IMR-90 (cell line): ENCODE data around the gene TOP2A. TPM values are rescaled to one million over a fixed set of nuclear protein-coding genes. Genes with fewer than 3 reads are reported as not detected.

ENCODE experiments used
- ATAC-seq: fragments of 200-7000 bp; cut with Tn5 transposase; 2 replicates; pipeline ENCODE4 v1.9.1; 2020; ENCODE audit warnings: low read depth, mild to moderate bottlenecking, moderate library complexity
- BruUV-seq: library from RNA; stranded (reverse); fragments of 400-500 nt; replicated peaks from 2 replicates; lab custom pipeline; 2021; lab: Mats Ljungman, UMichigan
- CTCF ChIA-PET: fragments of 300-600 bp; formaldehyde crosslinking; extraction: SDS; loops from one replicate; lab custom pipeline; 2021; ENCODE audit warnings: antibody characterized with exemption; lab: Yijun Ruan, JAX
- POLR2A ChIA-PET: fragments of 300-600 bp; sonication (Branson Sonifier 250); formaldehyde crosslinking; loops from one replicate; lab custom pipeline; 2022; ENCODE audit warnings: antibody characterized with exemption; ENCODE audit not compliant: unreplicated experiment; lab: Charles Lee
- DNase-seq: peaks from one replicate; pipeline ENCODE4 v3.0.0; 2013
- H2AFZ ChIP-seq: replicated peaks from 2 replicates; pipeline ENCODE3; 2013; ENCODE audit warnings: low read length, mild to moderate bottlenecking; ENCODE audit not compliant: poor library complexity
- H2AK5ac ChIP-seq: 2 replicates; pipeline ENCODE4 v1.6.1; 2013; ENCODE audit warnings: low read depth, low read length, inconsistent platforms
- H2AK9ac ChIP-seq: replicated peaks from 2 replicates; pipeline ENCODE3; 2013; ENCODE audit warnings: mild to moderate bottlenecking, low read depth, low read length, moderate library complexity; ENCODE audit not compliant: poor library complexity
- H2BK120ac ChIP-seq: 2 replicates; pipeline ENCODE4 v1.6.1; 2013; ENCODE audit warnings: low read depth, low read length, inconsistent platforms
- H2BK15ac ChIP-seq: 3 replicates; pipeline ENCODE4 v1.6.1; 2013; ENCODE audit warnings: low read depth, low read length, inconsistent platforms
- H2BK20ac ChIP-seq: 2 replicates; pipeline ENCODE4 v1.6.1; 2013; ENCODE audit warnings: low read depth, mild to moderate bottlenecking, inconsistent platforms, low read length, moderate library complexity
- H2BK5ac ChIP-seq: 2 replicates; pipeline ENCODE4 v1.6.1; 2013; ENCODE audit warnings: mild to moderate bottlenecking, low read depth, low read length, inconsistent platforms; ENCODE audit not compliant: poor library complexity, severe bottlenecking
- H3K14ac ChIP-seq: replicated peaks from 2 replicates; pipeline ENCODE4 v1.6.1; 2013; ENCODE audit warnings: low read depth, low read length, inconsistent platforms
- H3K18ac ChIP-seq: 2 replicates; pipeline ENCODE4 v1.6.1; 2013; ENCODE audit warnings: low read depth, low read length, control low read depth
- H3K23ac ChIP-seq: 2 replicates; pipeline ENCODE4 v1.6.1; 2013; ENCODE audit warnings: low read depth, low read length, inconsistent platforms
- H3K27ac ChIP-seq: 2 replicates; pipeline ENCODE4 v1.5.1; 2013; ENCODE audit warnings: mild to moderate bottlenecking, control low read depth, low read length; ENCODE audit not compliant: insufficient read depth
- H3K27me3 ChIP-seq: 2 replicates; pipeline ENCODE4 v1.6.1; 2013; ENCODE audit warnings: low read length; ENCODE audit not compliant: control insufficient read depth, insufficient read depth
- H3K36me3 ChIP-seq: 2 replicates; pipeline ENCODE4 v1.6.1; 2013; ENCODE audit warnings: low read length, mixed read lengths; ENCODE audit not compliant: control insufficient read depth, insufficient read depth
- H3K4ac ChIP-seq: 2 replicates; pipeline ENCODE4 v1.6.1; 2013; ENCODE audit warnings: low read depth, low read length, inconsistent platforms
- H3K4me1 ChIP-seq: 2 replicates; pipeline ENCODE4 v1.6.1; 2013; ENCODE audit warnings: low read length, mixed read lengths; ENCODE audit not compliant: control insufficient read depth, insufficient read depth
- H3K4me2 ChIP-seq: 2 replicates; pipeline ENCODE4 v1.6.1; 2013; ENCODE audit warnings: low read depth, mild to moderate bottlenecking, control low read depth, low read length, moderate library complexity
- H3K4me3 ChIP-seq: 2 replicates; pipeline ENCODE4 v1.5.1; 2013; ENCODE audit warnings: low read depth, mild to moderate bottlenecking, control low read depth, low read length, moderate library complexity; ENCODE audit not compliant: insufficient read depth
- H3K56ac ChIP-seq: 2 replicates; pipeline ENCODE4 v1.6.1; 2013; ENCODE audit warnings: low read length, inconsistent platforms; ENCODE audit not compliant: insufficient read depth; ENCODE audit errors: extremely low read depth
- H3K79me1 ChIP-seq, 2 experiments: 2 replicates each; pipeline ENCODE4 v1.6.1; 2013; ENCODE audit warnings: low read length in 2 of 2, inconsistent platforms in 1 of 2, low read depth in 1 of 2
- H3K9ac ChIP-seq: 2 replicates; pipeline ENCODE4 v1.6.1; 2013; ENCODE audit warnings: low read depth, low read length, control low read depth
- H3K9me1 ChIP-seq: 2 replicates; pipeline ENCODE4 v1.6.1; 2013; ENCODE audit warnings: low read length, inconsistent platforms; ENCODE audit not compliant: insufficient read depth
- H3K9me3 ChIP-seq: 2 replicates; pipeline ENCODE4 v1.6.1; 2013; ENCODE audit warnings: low read length; ENCODE audit not compliant: control insufficient read depth, insufficient read depth
- H4K20me1 ChIP-seq: 2 replicates; pipeline ENCODE4 v1.6.1; 2013; ENCODE audit warnings: low read length, inconsistent platforms; ENCODE audit not compliant: insufficient read depth
- H4K5ac ChIP-seq: 2 replicates; pipeline ENCODE4 v1.6.1; 2013; ENCODE audit warnings: mild to moderate bottlenecking, low read depth, low read length, control low read depth
- H4K8ac ChIP-seq, 2 experiments: 2 replicates each; pipeline ENCODE4 v1.6.1; 2013; ENCODE audit warnings: low read depth in 2 of 2, low read length in 2 of 2, control low read depth in 1 of 2, inconsistent platforms in 1 of 2
- H4K91ac ChIP-seq: 2 replicates; pipeline ENCODE4 v1.6.1; 2013; ENCODE audit warnings: low read depth, low read length, inconsistent platforms; ENCODE audit not compliant: insufficient read depth
- MAZ ChIP-seq: IDR thresholded peaks from 2 replicates; pipeline ENCODE4 v1.6.1; 2012; ENCODE audit warnings: low read depth, mild to moderate bottlenecking, low read length, improper control_type of control experiment, moderate library complexity, borderline replicate concordance
- MXI1 ChIP-seq: IDR thresholded peaks from 2 replicates; pipeline ENCODE4 v1.6.1; 2012; ENCODE audit warnings: low read depth, mild to moderate bottlenecking, low read length, moderate library complexity, borderline replicate concordance
- NFE2L2 ChIP-seq: fragments of 150-350 bp; IDR thresholded peaks from 2 replicates; pipeline ENCODE4 v1.6.1; 2016; ENCODE audit warnings: low read depth, mild to moderate bottlenecking, low read length
- WGBS, 2 experiments: methylation state at CpG; one replicate each; pipeline versions ENCODE4 v1.1.5 to v1.1.7; 2013; ENCODE audit warnings: missing lambda C conversion rate in 2 of 2; ENCODE audit not compliant: insufficient read length in 1 of 2; ENCODE audit errors: extremely low coverage in 2 of 2; 5-methylcytosine and 5-hydroxymethylcytosine counted together
- dilution Hi-C: fragments of 300-500 bp; cut with HindIII; formaldehyde crosslinking; loops from one replicate; pipeline ENCODE4 v1.14.3; 2018; ENCODE audit warnings: low sequenced_read_pairs; ENCODE audit not compliant: unreplicated experiment
- in situ Hi-C: fragments of 300-500 bp; cut with MboI; formaldehyde crosslinking; loops from 3 replicates; pipeline ENCODE4 v1.14.3; 2019; ENCODE audit warnings: low sequenced_read_pairs, inconsistent platforms, mixed read lengths
- intact Hi-C: fragments of 100-400 bp; cut with micrococcal nuclease; formaldehyde crosslinking; loops from 2 replicates; pipeline ENCODE4 v1.10.0; 2022
- polyA plus RNA-seq, 3 experiments: library from polyadenylated mRNA; depleted of rRNA; stranded (reverse); fragments of >200 nt; gene quantifications; 2 replicates each; pipeline ENCODE4 v1.2.3, GENCODE V29; 2012; ENCODE audit warnings: low replicate concordance in 1 of 3
- total RNA-seq: library from RNA; depleted of rRNA; stranded (reverse); fragments of >200 nt; gene quantifications from 2 replicates; pipeline ENCODE4 v1.2.3, GENCODE V29; 2012
- TF ChIP-seq, protein P1 (sequence below): conservative IDR thresholded peaks from 2 replicates; pipeline ENCODE4 v1.5.1; 2012; ENCODE audit warnings: mild to moderate bottlenecking, low read depth, low read length, improper control_type of control experiment

The TOP2A gene
- total and polyA plus RNA-seq, 2 of the 4 experiments (the other 2 are of a cell fraction) = 43.4 to 68.5 TPM

DNA sequence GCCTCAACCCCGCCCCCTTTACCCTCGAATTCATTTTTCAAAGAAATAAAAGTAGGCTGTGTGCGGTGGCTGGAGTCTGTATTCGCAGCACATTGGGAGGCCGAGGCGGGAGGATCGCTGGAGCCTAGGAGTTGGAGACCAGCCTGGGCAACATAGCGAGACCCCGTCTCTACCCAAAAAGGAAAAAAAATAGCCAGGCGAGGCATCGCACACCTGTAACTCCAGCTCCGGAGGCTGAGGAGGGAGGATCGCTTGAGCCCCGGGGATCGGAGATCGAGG lies 671 bp upstream of the TOP2A start:
- Histone ChIP-seq H3K27ac (peak overlapping the region; percentile 5; the same call in 1 of the 2 replicates), H3K36me3 (no peaks in the 10 kb centered on the region), H2BK120ac (no peak overlapping the region), H3K4me3 (peak overlapping the region; percentile 58), H3K23ac (peak overlapping the region; percentile 63; the same call in 1 of the 2 replicates), H3K27me3 (no peaks in the 10 kb centered on the region), H2AFZ (peak overlapping the region; percentile 96), H3K14ac (no peak overlapping the region), H3K79me1 (peaks cover 16% of the 10 kb centered on the region in 2 experiments), H4K91ac (peak overlapping the region; percentile 70; the same call in 1 of the 2 replicates), H3K4ac (peak overlapping the region; percentile 49), H2BK15ac (no peak overlapping the region), H2AK9ac (peak overlapping the region; percentile 62), H3K56ac (peak overlapping the region; percentile 78), H3K4me1 (no peaks in the 10 kb centered on the region), H3K18ac (no peak overlapping the region), H2BK5ac (peak overlapping the region; percentile 23), H4K8ac (peak overlapping the region; percentile 18 to 86; a peak in 3 of 4 replicates), H4K5ac (no peak overlapping the region), H4K20me1 (no peaks in the 10 kb centered on the region), H2AK5ac (peak overlapping the region; percentile 20; the same call in 1 of the 2 replicates), H3K9me1 (no peaks in the 10 kb centered on the region), H3K9me3 (no peaks in the 10 kb centered on the region), H3K4me2 (peak overlapping the region; percentile 84), H3K9ac (peak overlapping the region; percentile 46; the same call in 1 of the 2 replicates), H2BK20ac (no peak overlapping the region)
- dilution Hi-C loops (no loop called here), intact Hi-C loops (no loop called here), in situ Hi-C loops (no loop called here)
- BruUV-seq = no TSS peak
- CTCF ChIA-PET = interaction anchor here (1.2 to 2.0 kb wide), 3 partner anchors 11 to 142 kb away, joined by 3 to 9 read pairs (median 5); no protein-coding TSS in a partner anchor
- TF ChIP-seq, protein P1, sequence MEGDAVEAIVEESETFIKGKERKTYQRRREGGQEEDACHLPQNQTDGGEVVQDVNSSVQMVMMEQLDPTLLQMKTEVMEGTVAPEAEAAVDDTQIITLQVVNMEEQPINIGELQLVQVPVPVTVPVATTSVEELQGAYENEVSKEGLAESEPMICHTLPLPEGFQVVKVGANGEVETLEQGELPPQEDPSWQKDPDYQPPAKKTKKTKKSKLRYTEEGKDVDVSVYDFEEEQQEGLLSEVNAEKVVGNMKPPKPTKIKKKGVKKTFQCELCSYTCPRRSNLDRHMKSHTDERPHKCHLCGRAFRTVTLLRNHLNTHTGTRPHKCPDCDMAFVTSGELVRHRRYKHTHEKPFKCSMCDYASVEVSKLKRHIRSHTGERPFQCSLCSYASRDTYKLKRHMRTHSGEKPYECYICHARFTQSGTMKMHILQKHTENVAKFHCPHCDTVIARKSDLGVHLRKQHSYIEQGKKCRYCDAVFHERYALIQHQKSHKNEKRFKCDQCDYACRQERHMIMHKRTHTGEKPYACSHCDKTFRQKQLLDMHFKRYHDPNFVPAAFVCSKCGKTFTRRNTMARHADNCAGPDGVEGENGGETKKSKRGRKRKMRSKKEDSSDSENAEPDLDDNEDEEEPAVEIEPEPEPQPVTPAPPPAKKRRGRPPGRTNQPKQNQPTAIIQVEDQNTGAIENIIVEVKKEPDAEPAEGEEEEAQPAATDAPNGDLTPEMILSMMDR = no peak
- TF ChIP-seq NFE2L2 = no peak
- no peak for TF ChIP-seq MXI1
- no peak for TF ChIP-seq MAZ
- 20% methylated on average over 2 of the region's 16 CpGs; no CpG with 5 or more reads in 1 of the 2 experiments for WGBS, 2 experiments
- no peak for DNase-seq
- POLR2A ChIA-PET = interaction anchor here (1.5 kb wide), 1 partner anchor 8 kb away, joined by 3 read pairs; no protein-coding TSS in a partner anchor
- ATAC-seq = no peak
